DOHH2 (cell line): ENCODE data around the gene GRM4.

Experiments used
- CTCF ChIP-seq: fragments of 200-600 bp; sonication (generic); IDR thresholded peaks from one replicate; pipeline ENCODE4 v1.5.1; 2014; ENCODE audit warnings: antibody characterized with exemption, mild to moderate bottlenecking, low read depth, low read length; ENCODE audit not compliant: poor library complexity, severe bottlenecking
- EZH2phosphoT487 ChIP-seq: fragments of 200-600 bp; sonication (generic); IDR thresholded peaks from 2 replicates; pipeline ENCODE4 v1.6.1; 2017; ENCODE audit warnings: borderline replicate concordance, mild to moderate bottlenecking, antibody characterized with exemption, low read length, moderate library complexity, mixed read lengths

- TF ChIP-seq CTCF = no peak
- TF ChIP-seq EZH2phosphoT487 = no peak
Measured at GRCh38 chr6:34172961-34173775, 27.3 kb upstream of the GRM4 start.
